Umbilical cord (tissue), 2 donors: ENCODE measurements around the gene C11orf54. TPM values are rescaled to one million over a fixed set of nuclear protein-coding genes. Genes with fewer than 3 reads are reported as not detected.
A peak's percentile ranks its signal among the peaks of the same experiment; 100 is the strongest.

Experiments used
- DNase-seq: peaks from one replicate; pipeline ENCODE4 v3.0.0-alpha.2; 2015; ENCODE audit warnings: low spot score
- total RNA-seq: library from RNA; depleted of rRNA; stranded (reverse); fragments of >200 nt; gene quantifications from one replicate; pipeline ENCODE4 v1.2.3, GENCODE V29; 2014; ENCODE audit warnings: low replicate concordance; ENCODE audit not compliant: insufficient read depth

The C11orf54 gene
- total RNA-seq = 28.4 TPM

- peak; percentile 99 for DNase-seq
Measured at GRCh38 chr11:93741094-93741881, at the start of gene C11orf54, which contains the start of gene TAF1D. TSS of gene C11orf54 (plus strand) at chr11:93741672. CDS start at chr11:93747394, 5,722 bp downstream. TSS of gene TAF1D (minus strand) at chr11:93741495. CDS start at chr11:93739304, 2,191 bp downstream.

GRCh38 chr11:93694109-93694508, 47.4 kb upstream of the C11orf54 start:
- no peak for DNase-seq

GRCh38 chr11:93694557-93694956, 46.9 kb upstream of the C11orf54 start:
- no peak for DNase-seq

GRCh38 chr11:93697611-93698010, 43.9 kb upstream of the C11orf54 start:
- no peak for DNase-seq

GRCh38 chr11:93700830-93701229, 40.6 kb upstream of the C11orf54 start:
- DNase-seq = peak; percentile 26

GRCh38 chr11:93704237-93704636, 37.2 kb upstream of the C11orf54 start:
- DNase-seq = no peak

GRCh38 chr11:93710239-93710638, 31.2 kb upstream of the C11orf54 start:
- DNase-seq = no peak

- no peak for DNase-seq
Measured at GRCh38 chr11:93712678-93713077, 28.8 kb upstream of the C11orf54 start.

- DNase-seq = no peak
Measured at GRCh38 chr11:93715797-93716396, 25.6 kb upstream of the C11orf54 start.

- no peak for DNase-seq
Measured at GRCh38 chr11:93717501-93717900, 24.0 kb upstream of the C11orf54 start.

- DNase-seq = no peak
Measured at GRCh38 chr11:93718057-93718563, 23.4 kb upstream of the C11orf54 start.

- no peak for DNase-seq
Measured at GRCh38 chr11:93719310-93719709, 22.2 kb upstream of the C11orf54 start.

- no peak for DNase-seq
Measured at GRCh38 chr11:93720522-93720921, 20.9 kb upstream of the C11orf54 start.

GRCh38 chr11:93724089-93724488, 17.4 kb upstream of the C11orf54 start:
- DNase-seq = no peak

- DNase-seq = peak; percentile 10
Measured at GRCh38 chr11:93727985-93728791, 13.3 kb upstream of the C11orf54 start.

GRCh38 chr11:93728792-93729128, 12.7 kb upstream of the C11orf54 start:
- DNase-seq = no peak

GRCh38 chr11:93729129-93729616, 12.3 kb upstream of the C11orf54 start:
- no peak for DNase-seq

GRCh38 chr11:93730108-93731107, 11.1 kb upstream of the C11orf54 start:
- no peak for DNase-seq

- DNase-seq = no peak
Measured at GRCh38 chr11:93732237-93732892, 9.1 kb upstream of the C11orf54 start.

- DNase-seq = no peak
Measured at GRCh38 chr11:93733474-93733873, 8.0 kb upstream of the C11orf54 start.
